H1 (cell line): Measurements from ENCODE around the gene OMA1. TPM values are rescaled to one million over a fixed set of nuclear protein-coding genes. Genes with fewer than 3 reads are reported as not detected.

ENCODE experiments used
- CTCF ChIA-PET: fragments of 300-600 bp; sonication (Branson Sonifier 250); formaldehyde crosslinking; loops from one replicate; lab custom pipeline; 2021; ENCODE audit not compliant: partially characterized antibody; lab: Charles Lee
- POLR2A ChIA-PET: fragments of 300-600 bp; sonication (Branson Sonifier 250); formaldehyde crosslinking; loops from one replicate; lab custom pipeline; 2021; ENCODE audit warnings: inconsistent platforms; ENCODE audit not compliant: partially characterized antibody; lab: Charles Lee
- DNase-seq, 2 experiments: peaks; one replicate each; pipeline versions ENCODE4 v3.0.0 to v3.0.0-alpha.2; 2010 to 2022; ENCODE audit warnings: low spot score in 2 of 2, low read depth in 1 of 2, mixed read lengths in 1 of 2
- FAIRE-seq: peaks from 2 replicates; lab custom pipeline; 2011; peaks lifted over from hg19 to GRCh38; lab: Jason Lieb, UNC
- H2AFZ ChIP-seq: 2 replicates; pipeline ENCODE4 v1.8.1; 2012; ENCODE audit warnings: low read length, inconsistent platforms
- H2AK5ac ChIP-seq: 2 replicates; pipeline ENCODE4 v1.6.1; 2013; ENCODE audit warnings: low read depth, low read length
- H2BK120ac ChIP-seq: replicated peaks from 2 replicates; pipeline ENCODE3; 2013; ENCODE audit warnings: low read depth, low read length, inconsistent platforms
- H2BK12ac ChIP-seq: 2 replicates; pipeline ENCODE4 v1.6.1; 2013; ENCODE audit warnings: low read depth, low read length
- H2BK15ac ChIP-seq: 2 replicates; pipeline ENCODE4 v1.6.1; 2013; ENCODE audit warnings: low read length
- H2BK20ac ChIP-seq: 2 replicates; pipeline ENCODE4 v1.6.1; 2013; ENCODE audit warnings: low read length
- H2BK5ac ChIP-seq: 2 replicates; pipeline ENCODE4 v1.6.1; 2013; ENCODE audit warnings: low read depth, low read length
- H3K14ac ChIP-seq: 2 replicates; pipeline ENCODE4 v1.6.1; 2013; ENCODE audit warnings: inconsistent platforms; ENCODE audit not compliant: insufficient read length
- H3K18ac ChIP-seq: 2 replicates; pipeline ENCODE4 v1.6.1; 2013; ENCODE audit warnings: low read length; ENCODE audit errors: extremely low read depth
- H3K23ac ChIP-seq: 2 replicates; pipeline ENCODE4 v1.6.1; 2013; ENCODE audit warnings: inconsistent platforms; ENCODE audit not compliant: insufficient read length
- H3K23me2 ChIP-seq: 2 replicates; pipeline ENCODE4 v1.6.1; 2013; ENCODE audit warnings: low read depth, low read length
- H3K27ac ChIP-seq: 2 replicates; pipeline ENCODE4 v1.6.1; 2011; ENCODE audit warnings: low read depth, low read length, inconsistent platforms
- H3K27me3 ChIP-seq, 4 experiments: replicated peaks in 1 of 4; 1 replicate in 1 of 4; 2 replicates in 3 of 4; pipeline versions ENCODE4 v1.6.1 to v1.8.1; 2011 to 2013; ENCODE audit warnings: low read length in 3 of 4, mild to moderate bottlenecking in 3 of 4, inconsistent platforms in 2 of 4, mixed read lengths in 2 of 4, moderate library complexity in 1 of 4; ENCODE audit not compliant: control insufficient read depth in 3 of 4, insufficient read depth in 3 of 4; ENCODE audit errors: extremely low read depth in 1 of 4
- H3K36me3 ChIP-seq, 4 experiments: 2 replicates each; pipeline versions ENCODE4 v1.6.1 to v1.8.1; 2011 to 2013; ENCODE audit warnings: mild to moderate bottlenecking in 4 of 4, low read length in 3 of 4, moderate library complexity in 2 of 4, control low read depth in 1 of 4, inconsistent platforms in 1 of 4; ENCODE audit not compliant: insufficient read depth in 4 of 4, control insufficient read depth in 2 of 4
- H3K4ac ChIP-seq: replicated peaks from 2 replicates; pipeline ENCODE3; 2013; ENCODE audit warnings: low read length, low read depth, mixed read lengths, inconsistent platforms; ENCODE audit not compliant: insufficient read length
- H3K4me1 ChIP-seq, 4 experiments: replicated peaks in 1 of 4; 1 replicate in 1 of 4; 2 replicates in 3 of 4; pipeline versions ENCODE4 v1.6.1 to v1.8.1; 2011 to 2013; ENCODE audit warnings: low read length in 3 of 4, inconsistent platforms in 2 of 4, mixed read lengths in 1 of 4; ENCODE audit not compliant: insufficient read depth in 4 of 4, control insufficient read depth in 3 of 4
- H3K4me2 ChIP-seq, 2 experiments: 2 replicates each; pipeline versions ENCODE4 v1.6.1 to v1.8.1; 2011 to 2013; ENCODE audit warnings: low read depth in 2 of 2, low read length in 2 of 2, control low read depth in 1 of 2, inconsistent platforms in 1 of 2, mild to moderate bottlenecking in 1 of 2; ENCODE audit not compliant: insufficient read depth in 1 of 2
- H3K4me3 ChIP-seq, 4 experiments: fragments of 200-600, 300-600 bp in 1 of 4; sonication (generic), shearing (Covaris generic), sonication (Bioruptor Twin) in 1 of 4; 2 replicates each; pipeline versions ENCODE4 v1.5.1 to v1.8.1; 2011 to 2016; ENCODE audit warnings: low read length in 4 of 4, low read depth in 3 of 4, control low read depth in 2 of 4, inconsistent platforms in 2 of 4, mild to moderate bottlenecking in 2 of 4, mixed read lengths in 1 of 4, moderate library complexity in 1 of 4; ENCODE audit not compliant: insufficient read depth in 2 of 4; ENCODE audit errors: extremely low read depth in 1 of 4
- H3K56ac ChIP-seq: replicated peaks from 2 replicates; pipeline ENCODE3; 2013; ENCODE audit warnings: low read depth, mild to moderate bottlenecking, mixed read lengths, low read length, inconsistent platforms; ENCODE audit not compliant: insufficient read length
- H3K79me1 ChIP-seq: 2 replicates; pipeline ENCODE4 v1.6.1; 2013; ENCODE audit warnings: low read depth, low read length, control low read depth
- H3K79me2 ChIP-seq, 2 experiments: 2 replicates each; pipeline versions ENCODE4 v1.6.1 to v1.8.1; 2012 to 2013; ENCODE audit warnings: low read length in 2 of 2, mild to moderate bottlenecking in 2 of 2, inconsistent platforms in 1 of 2; ENCODE audit not compliant: insufficient read depth in 2 of 2, control insufficient read depth in 1 of 2
- H3K9ac ChIP-seq, 4 experiments: replicated peaks in 1 of 4; 1 replicate in 1 of 4; 2 replicates in 3 of 4; pipeline versions ENCODE4 v1.6.1 to v1.8.1; 2011 to 2013; ENCODE audit warnings: low read depth in 3 of 4, low read length in 3 of 4, control low read depth in 2 of 4, mild to moderate bottlenecking in 2 of 4, moderate library complexity in 2 of 4, inconsistent platforms in 1 of 4; ENCODE audit errors: extremely low read depth in 1 of 4
- H3K9me3 ChIP-seq, 2 experiments: 2 replicates each; pipeline versions ENCODE4 v1.6.1 to v1.8.1; 2012 to 2013; ENCODE audit warnings: mild to moderate bottlenecking in 2 of 2, moderate library complexity in 2 of 2, control low read depth in 1 of 2, inconsistent platforms in 1 of 2, low read depth in 1 of 2, low read length in 1 of 2, mixed read lengths in 1 of 2; ENCODE audit not compliant: insufficient read depth in 2 of 2
- H4K20me1 ChIP-seq, 2 experiments: replicated peaks in 1 of 2; 2 replicates each; pipeline versions ENCODE3 to v1.8.1; 2011 to 2013; ENCODE audit warnings: inconsistent platforms in 2 of 2, low read length in 2 of 2, mild to moderate bottlenecking in 1 of 2; ENCODE audit not compliant: insufficient read depth in 2 of 2, control insufficient read depth in 1 of 2
- H4K5ac ChIP-seq: 2 replicates; pipeline ENCODE4 v1.6.1; 2013; ENCODE audit warnings: low read length, low read depth, mixed read lengths, inconsistent platforms; ENCODE audit not compliant: insufficient read length
- H4K8ac ChIP-seq: 2 replicates; pipeline ENCODE4 v1.8.0; 2013; ENCODE audit warnings: mild to moderate bottlenecking, moderate library complexity, low read length, inconsistent platforms; ENCODE audit not compliant: insufficient read depth; ENCODE audit errors: extremely low read depth
- H4K91ac ChIP-seq: replicated peaks from 2 replicates; pipeline ENCODE3; 2013; ENCODE audit warnings: low read length, mixed read lengths, inconsistent platforms; ENCODE audit not compliant: insufficient read length
- CBX5 ChIP-seq: fragments of 300-800, 300-1000 bp; sonication (generic); IDR thresholded peaks from 2 replicates; pipeline ENCODE4 v1.7.1; 2016; ENCODE audit warnings: antibody characterized with exemption, low read length, low read depth
- JUN ChIP-seq: IDR thresholded peaks from 2 replicates; pipeline ENCODE4 v1.6.1; 2011; ENCODE audit warnings: low read depth, mild to moderate bottlenecking, improper control_type of control experiment, low read length
- KDM1A ChIP-seq: fragments of 200-600, 300-600 bp; sonication (generic); IDR thresholded peaks from 2 replicates; pipeline ENCODE4 v1.7.1; 2016; ENCODE audit warnings: mild to moderate bottlenecking, low read length, borderline replicate concordance
- SIX5 ChIP-seq: IDR thresholded peaks from 2 replicates; pipeline ENCODE4 v1.6.1; 2011; ENCODE audit warnings: mild to moderate bottlenecking, low read depth, low read length
- SP4 ChIP-seq: IDR thresholded peaks from 2 replicates; pipeline ENCODE4 v1.6.1; 2012; ENCODE audit warnings: low read length, inconsistent platforms
- TBP ChIP-seq: IDR thresholded peaks from 2 replicates; pipeline ENCODE4 v1.6.1; 2011; ENCODE audit warnings: low read depth, low read length, improper control_type of control experiment
- WGBS, 2 experiments: shearing (Covaris generic) in 1 of 2; methylation state at CpG; one replicate each; pipeline versions ENCODE4 v1.1.6 to v1.1.7; 2013 to 2015; ENCODE audit warnings: low lambda C conversion rate in 2 of 2, mixed read lengths in 2 of 2, inconsistent platforms in 1 of 2, low coverage in 1 of 2, missing lambda C conversion rate in 1 of 2; ENCODE audit not compliant: insufficient replicate concordance in 2 of 2, insufficient coverage in 1 of 2, insufficient read length in 1 of 2; ENCODE audit errors: extremely low coverage in 1 of 2, missing lambda C conversion rate in 1 of 2; 5-methylcytosine and 5-hydroxymethylcytosine counted together
- polyA plus RNA-seq, 7 experiments: library from polyadenylated mRNA; depleted of rRNA in 3 of 7; stranded (reverse) in 5 of 7; unstranded in 2 of 7; fragments of >200 nt in 5 of 7; fragments of 200-250 nt in 2 of 7; gene quantifications; 1 replicate in 5 of 7; 2 replicates in 1 of 7; 4 replicates in 1 of 7; pipeline versions ENCODE4 v1.2.1 to v1.2.3, GENCODE V29; 2011 to 2013; ENCODE audit warnings: missing spikeins in 2 of 7, mixed read lengths in 2 of 7
- total RNA-seq: library from RNA; stranded (reverse); fragmentation: NEBNext Ultra II Directional; extraction: Animal tissue kit (Norgen Biotek cat#: 25700); gene quantifications from 2 replicates; pipeline ENCODE4 v1.2.1, GENCODE V29; 2021

Gene OMA1
- total and polyA plus RNA-seq, 2 of the 8 experiments (the other 6 are each of a cell fraction or from before 2014, with no cell fraction given), result 7.7 to 11.7 TPM

- H3K27me3 ChIP-seq, result no peaks in the 10 kb centered on the region
- H2BK120ac ChIP-seq, result no peak overlapping the region
- H4K8ac ChIP-seq, result no peak overlapping the region
- no peak overlapping the region for H2AK5ac ChIP-seq
- no peak overlapping the region for H3K56ac ChIP-seq
- H3K4ac ChIP-seq, result no peak overlapping the region
- no peak overlapping the region for H2BK5ac ChIP-seq
- no peak for TF ChIP-seq KDM1A
- no peak for TF ChIP-seq SP4
- TF ChIP-seq SIX5, result no peak
- TF ChIP-seq JUN, result no peak
- no peak for TF ChIP-seq CBX5
- no peak for TF ChIP-seq TBP
- H4K91ac ChIP-seq, result no peak overlapping the region
- H2BK20ac ChIP-seq, result no peak overlapping the region
- no peak for DNase-seq
- H2BK12ac ChIP-seq, result no peak overlapping the region
- H4K20me1 ChIP-seq, result no peaks in the 10 kb centered on the region
- H3K4me1 ChIP-seq, result 0 out of 7 replicates have a peak, but pooled peaks cover 0 to 3% (median 0%) of the 10 kb centered on the region in 4 experiments
- no peak overlapping the region for H2AFZ ChIP-seq
- POLR2A ChIA-PET, result no interaction called here
- WGBS, 2 experiments, result 82% methylated on average over 5 of the region's 5 CpGs; no CpG with 5 or more reads in 1 of the 2 experiments
- H3K14ac ChIP-seq, result no peak overlapping the region
- no peak overlapping the region for H3K9ac ChIP-seq
- no peak overlapping the region for H3K4me3 ChIP-seq
- H3K79me2 ChIP-seq, result no peaks in the 10 kb centered on the region
- H3K23me2 ChIP-seq, result no peaks in the 10 kb centered on the region
- H3K27ac ChIP-seq, result no peak overlapping the region
- no peaks in the 10 kb centered on the region for H3K79me1 ChIP-seq
- H3K4me2 ChIP-seq, result no peak overlapping the region
- H3K18ac ChIP-seq, result no peak overlapping the region
- no peak overlapping the region; the same call in 1 of the 2 replicates for H2BK15ac ChIP-seq
- H3K23ac ChIP-seq, result no peak overlapping the region
- H3K36me3 ChIP-seq, result no peaks in the 10 kb centered on the region
- no peaks in the 10 kb centered on the region for H3K9me3 ChIP-seq
- CTCF ChIA-PET, result interaction anchor here (3.2 kb wide), 1 partner anchor 26 kb away, joined by 7 read pairs; no protein-coding TSS in a partner anchor
- no peak overlapping the region for H4K5ac ChIP-seq
- FAIRE-seq, result no peak
These were observed 105.8 kb downstream of the OMA1 start for GRCh38 chr1:58440696-58441095.
